ENCODE results near the gene PGBD5. TPM values are rescaled to one million over a fixed set of nuclear protein-coding genes. Genes with fewer than 3 reads are reported as not detected.

PGBD5 gene
- total RNA-seq, 1 donor from 2014 or later, result 19.7 TPM

DNA sequence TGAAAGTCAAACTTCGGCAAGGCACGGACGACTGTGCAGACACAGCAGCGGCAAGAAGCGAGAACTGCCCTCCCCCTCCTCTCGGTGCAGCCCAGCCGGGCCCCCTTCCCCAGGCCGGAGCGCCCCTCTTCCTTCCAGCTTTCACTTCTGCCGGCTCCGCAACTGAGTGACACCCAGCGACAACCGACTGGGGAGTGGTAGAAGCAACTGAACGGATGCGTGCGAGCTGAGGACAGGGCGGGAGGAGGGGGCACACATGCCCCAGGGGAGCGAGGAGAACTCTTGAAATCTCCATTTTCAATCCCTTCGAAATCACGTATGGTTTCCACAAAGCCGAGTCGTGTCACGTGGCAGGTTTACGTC, 146.6 kb downstream of the PGBD5 start:
- Mint-ChIP-seq H3K4me1 (peaks cover 15% of the 10 kb centered on the region), H3K36me3 (ENCODE audit: low read depth) (peaks cover 5% of the 10 kb centered on the region), H3K27ac (ENCODE audit: unreplicated experiment) (no peak overlapping the region), H3K27me3 (ENCODE audit: low read depth) (no peaks in the 10 kb centered on the region), H3K9me3 (no peaks in the 10 kb centered on the region), H3K4me3 (no peak overlapping the region)
- no peak for TF ChIP-seq CTCF (conservative IDR thresholded peaks at IDR 0.05)
- DNase-seq (ENCODE audit: low read depth, low spot score), result no peak

DNA sequence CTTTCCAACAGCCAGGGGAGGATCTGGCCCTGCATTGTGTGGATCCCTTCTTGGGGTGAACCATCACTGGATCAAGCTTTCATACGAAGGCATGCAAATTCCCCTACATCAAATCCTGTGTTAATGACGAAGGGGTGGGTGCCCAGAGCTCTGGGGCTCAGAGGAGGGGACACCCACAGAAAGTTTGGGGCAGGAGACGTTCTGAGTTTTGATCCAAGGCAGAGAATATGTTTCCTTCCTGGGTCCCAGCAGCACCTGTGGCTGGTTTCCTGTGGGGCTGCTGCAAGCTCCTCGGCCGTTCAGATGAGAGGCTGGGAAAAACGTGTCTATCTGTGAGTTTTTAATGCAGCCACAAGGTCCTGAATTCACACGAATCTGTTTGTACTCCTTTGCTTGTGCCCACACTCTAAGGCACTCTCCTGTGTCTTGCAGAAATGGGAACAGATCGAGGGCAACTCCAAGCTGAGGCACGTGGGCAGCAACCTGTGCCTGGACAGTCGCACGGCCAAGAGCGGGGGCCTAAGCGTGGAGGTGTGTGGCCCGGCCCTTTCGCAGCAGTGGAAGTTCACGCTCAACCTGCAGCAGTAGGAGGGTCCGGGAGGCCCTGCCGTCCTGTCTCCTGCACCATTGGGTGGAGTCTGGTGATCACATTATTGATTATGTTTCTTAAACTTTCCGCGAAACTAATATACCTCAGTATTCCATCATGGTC, 147.1 kb downstream of the PGBD5 start:
- Mint-ChIP-seq H3K4me1 (peaks cover 15% of the 10 kb centered on the region), H3K27me3 (ENCODE audit: low read depth) (no peaks in the 10 kb centered on the region), H3K36me3 (ENCODE audit: low read depth) (peaks cover 5% of the 10 kb centered on the region), H3K4me3 (no peak overlapping the region), H3K9me3 (no peaks in the 10 kb centered on the region), H3K27ac (ENCODE audit: unreplicated experiment) (no peak overlapping the region)
- TF ChIP-seq CTCF (conservative IDR thresholded peaks at IDR 0.05), result no peak
- DNase-seq (ENCODE audit: low read depth, low spot score), result no peak

GRCh38 chr1:230278376-230278775, 147.8 kb downstream of the PGBD5 start:
- H3K27me3 Mint-ChIP-seq (ENCODE audit: low read depth), result no peaks in the 10 kb centered on the region
- no peak overlapping the region for H3K4me3 Mint-ChIP-seq
- peaks cover 5% of the 10 kb centered on the region for H3K36me3 Mint-ChIP-seq (ENCODE audit: low read depth)
- no peak for TF ChIP-seq CTCF (conservative IDR thresholded peaks at IDR 0.05)
- no peak overlapping the region for H3K27ac Mint-ChIP-seq (ENCODE audit: unreplicated experiment)
- no peaks in the 10 kb centered on the region for H3K9me3 Mint-ChIP-seq
- peaks cover 15% of the 10 kb centered on the region for H3K4me1 Mint-ChIP-seq
- no peak for DNase-seq (ENCODE audit: low read depth, low spot score)

DNA sequence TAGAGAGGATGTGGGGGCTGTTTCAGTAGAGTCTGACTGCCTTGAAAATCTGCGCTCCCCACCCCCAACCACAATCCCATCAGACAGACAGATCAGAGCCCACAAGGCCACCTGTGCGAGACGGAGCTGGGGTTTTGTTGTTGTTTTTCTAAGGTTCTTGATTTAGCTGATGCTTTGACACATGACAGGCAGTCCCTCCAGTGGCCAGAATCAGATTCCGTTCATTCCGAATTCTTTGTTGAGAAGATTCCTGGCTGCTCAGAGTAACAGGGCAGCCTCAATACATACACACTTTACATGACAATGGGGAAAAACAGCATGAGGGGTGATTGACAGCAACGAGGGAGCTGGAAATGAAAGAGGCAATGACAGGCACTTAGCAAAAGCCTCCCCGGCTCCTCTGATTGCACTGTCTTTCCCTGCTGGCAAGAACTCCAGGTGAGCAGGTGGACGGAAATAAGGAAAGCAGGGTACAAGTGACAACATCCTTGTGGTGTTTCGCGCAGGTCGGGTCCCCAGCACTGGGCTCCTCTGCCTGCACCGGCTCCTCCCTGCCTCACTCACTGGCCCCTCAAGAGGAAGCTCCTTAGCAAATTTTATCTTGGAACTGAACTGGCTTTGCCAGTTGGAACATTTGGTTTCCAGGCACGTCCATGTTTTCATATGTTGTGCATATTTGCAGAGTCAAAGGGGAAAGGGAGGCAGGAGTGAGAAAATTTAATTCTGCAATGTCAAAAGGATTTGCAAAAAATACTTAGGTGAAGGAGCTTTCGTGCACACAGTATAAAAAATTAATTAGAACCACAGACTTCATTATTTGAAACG, 148.7 kb downstream of the PGBD5 start:
- TF ChIP-seq CTCF (conservative IDR thresholded peaks at IDR 0.05), result peak; percentile 44
- no peaks in the 10 kb centered on the region for H3K27me3 Mint-ChIP-seq (ENCODE audit: low read depth)
- no peaks in the 10 kb centered on the region for H3K9me3 Mint-ChIP-seq
- DNase-seq (ENCODE audit: low read depth, low spot score), result no peak
- peaks cover 15% of the 10 kb centered on the region for H3K4me1 Mint-ChIP-seq
- peak overlapping the region; percentile 52 for H3K27ac Mint-ChIP-seq (ENCODE audit: unreplicated experiment)
- peak overlapping the region; percentile 3 for H3K4me3 Mint-ChIP-seq
- H3K36me3 Mint-ChIP-seq (ENCODE audit: low read depth), result peaks cover 5% of the 10 kb centered on the region

DNA sequence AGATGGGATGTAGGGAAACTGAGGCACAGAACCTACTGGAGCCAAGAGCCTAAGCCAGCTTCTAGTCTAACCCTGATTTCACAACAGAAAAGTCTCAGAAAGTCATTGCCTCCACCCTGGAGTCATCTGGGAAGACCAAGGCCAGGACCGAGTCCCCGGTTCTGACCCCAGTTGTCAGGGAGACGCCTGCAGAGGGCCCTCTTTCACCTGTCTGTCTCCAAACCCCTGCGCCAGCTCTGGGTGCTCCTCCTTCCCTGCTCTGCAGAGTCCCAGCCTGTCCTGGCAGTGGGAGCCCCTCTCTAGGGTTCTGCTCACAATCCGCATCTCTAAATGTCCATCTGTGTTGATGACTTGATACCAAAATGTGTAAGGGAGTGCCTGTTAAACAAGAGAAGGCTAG, 149.7 kb downstream of the PGBD5 start:
- H3K4me3 Mint-ChIP-seq, result no peak overlapping the region
- peaks cover 16% of the 10 kb centered on the region for H3K4me1 Mint-ChIP-seq
- H3K36me3 Mint-ChIP-seq (ENCODE audit: low read depth), result peaks cover 3% of the 10 kb centered on the region
- no peaks in the 10 kb centered on the region for H3K27me3 Mint-ChIP-seq (ENCODE audit: low read depth)
- peak overlapping the region; percentile 71 for H3K27ac Mint-ChIP-seq (ENCODE audit: unreplicated experiment)
- no peak for TF ChIP-seq CTCF (conservative IDR thresholded peaks at IDR 0.05)
- DNase-seq (ENCODE audit: low read depth, low spot score), result no peak
- H3K9me3 Mint-ChIP-seq, result no peaks in the 10 kb centered on the region
